Measurements from ENCODE around the gene AGBL4. TPM values are rescaled to one million over a fixed set of nuclear protein-coding genes. Genes with fewer than 3 reads are reported as not detected.

Gene AGBL4
- total RNA-seq, 4 donors from 2014 or later = 0.08 to 0.71 (median 0.60) TPM

GRCh38 chr1:49363628-49364027, 660.1 kb downstream of the AGBL4 start:
- intact Hi-C loops (cut with DNase I; ENCODE audit: low total_unique reads) = no loop called here
- TF ChIP-seq POLR2A (IDR thresholded peaks at IDR 0.05) (no peak), CTCF (IDR thresholded peaks at IDR 0.05) (no peak)
- DNase-seq (ENCODE audit: low spot score in 2 of 2) = no peak
- H3K4me3 ChIP-seq (ENCODE audit: low read depth, poor library complexity, severe bottlenecking) = no peak overlapping the region
- WGBS, 2 donors = 0 to 96% methylated on average over 1 of the region's 1 CpG

GRCh38 chr1:49358036-49358435, 665.7 kb downstream of the AGBL4 start:
- 81 to 88% methylated on average over 1 of the region's 1 CpG for WGBS, 2 donors
- no peak overlapping the region for H3K4me3 ChIP-seq (ENCODE audit: low read depth, poor library complexity, severe bottlenecking)
- intact Hi-C loops (cut with DNase I; ENCODE audit: low total_unique reads) = no loop called here
- TF ChIP-seq POLR2A (IDR thresholded peaks at IDR 0.05) (no peak), CTCF (IDR thresholded peaks at IDR 0.05) (no peak)
- DNase-seq (ENCODE audit: low spot score in 2 of 2) = no peak

GRCh38 chr1:49356594-49356993, 667.2 kb downstream of the AGBL4 start:
- H3K4me3 ChIP-seq (ENCODE audit: low read depth, poor library complexity, severe bottlenecking) = no peak overlapping the region
- no peak for DNase-seq (ENCODE audit: low spot score in 2 of 2)
- intact Hi-C loops (cut with DNase I; ENCODE audit: low total_unique reads) = no loop called here

GRCh38 chr1:49351768-49352167, 672.0 kb downstream of the AGBL4 start:
- DNase-seq (ENCODE audit: low spot score in 2 of 2) = no peak
- intact Hi-C loops (cut with DNase I; ENCODE audit: low total_unique reads) = no loop called here
- H3K4me3 ChIP-seq (ENCODE audit: low read depth, poor library complexity, severe bottlenecking) = no peak overlapping the region
- WGBS, 2 donors = 54 to 58% methylated on average over 2 of the region's 2 CpGs
- TF ChIP-seq CTCF (IDR thresholded peaks at IDR 0.05) (no peak), POLR2A (IDR thresholded peaks at IDR 0.05) (no peak)

More at GRCh38 chr1:49356594-49356993, 667.2 kb downstream of the AGBL4 start:
- no peak for TF ChIP-seq CTCF (IDR thresholded peaks at IDR 0.05)
- TF ChIP-seq POLR2A (IDR thresholded peaks at IDR 0.05) = no peak

GRCh38 chr1:49346767-49347349, 676.9 kb downstream of the AGBL4 start:
- no peak overlapping the region for H3K4me3 ChIP-seq (ENCODE audit: low read depth, poor library complexity, severe bottlenecking)
- WGBS, 2 donors = 88 to 90% methylated on average over 2 of the region's 2 CpGs
- intact Hi-C loops (cut with DNase I; ENCODE audit: low total_unique reads) = no loop called here
- DNase-seq (ENCODE audit: low spot score in 2 of 2) = no peak
- TF ChIP-seq POLR2A (IDR thresholded peaks at IDR 0.05) = no peak
- no peak for TF ChIP-seq CTCF (IDR thresholded peaks at IDR 0.05)

GRCh38 chr1:49340576-49340975, 683.2 kb downstream of the AGBL4 start:
- intact Hi-C loops (cut with DNase I; ENCODE audit: low total_unique reads) = no loop called here
- H3K4me3 ChIP-seq (ENCODE audit: low read depth, poor library complexity, severe bottlenecking) = no peak overlapping the region
- TF ChIP-seq CTCF (IDR thresholded peaks at IDR 0.05) (no peak), POLR2A (IDR thresholded peaks at IDR 0.05) (no peak)
- 88 to 91% methylated on average over 2 of the region's 2 CpGs for WGBS, 2 donors
- no peak for DNase-seq (ENCODE audit: low spot score in 2 of 2)

Data from lower leg skin (tissue), 4 donors.